ENCODE measurements around the gene TCHP.
"Not testable (repeated sequence)": the region's sequence is repeated elsewhere in the genome, so short reads cannot be mapped to it uniquely, and the experiment has no call there.

The TCHP gene

GRCh38 chr12:109879351-109880042, 20.6 kb upstream of the TCHP start:
- no peak for DNase-seq (ENCODE audit: low read depth)

DNA sequence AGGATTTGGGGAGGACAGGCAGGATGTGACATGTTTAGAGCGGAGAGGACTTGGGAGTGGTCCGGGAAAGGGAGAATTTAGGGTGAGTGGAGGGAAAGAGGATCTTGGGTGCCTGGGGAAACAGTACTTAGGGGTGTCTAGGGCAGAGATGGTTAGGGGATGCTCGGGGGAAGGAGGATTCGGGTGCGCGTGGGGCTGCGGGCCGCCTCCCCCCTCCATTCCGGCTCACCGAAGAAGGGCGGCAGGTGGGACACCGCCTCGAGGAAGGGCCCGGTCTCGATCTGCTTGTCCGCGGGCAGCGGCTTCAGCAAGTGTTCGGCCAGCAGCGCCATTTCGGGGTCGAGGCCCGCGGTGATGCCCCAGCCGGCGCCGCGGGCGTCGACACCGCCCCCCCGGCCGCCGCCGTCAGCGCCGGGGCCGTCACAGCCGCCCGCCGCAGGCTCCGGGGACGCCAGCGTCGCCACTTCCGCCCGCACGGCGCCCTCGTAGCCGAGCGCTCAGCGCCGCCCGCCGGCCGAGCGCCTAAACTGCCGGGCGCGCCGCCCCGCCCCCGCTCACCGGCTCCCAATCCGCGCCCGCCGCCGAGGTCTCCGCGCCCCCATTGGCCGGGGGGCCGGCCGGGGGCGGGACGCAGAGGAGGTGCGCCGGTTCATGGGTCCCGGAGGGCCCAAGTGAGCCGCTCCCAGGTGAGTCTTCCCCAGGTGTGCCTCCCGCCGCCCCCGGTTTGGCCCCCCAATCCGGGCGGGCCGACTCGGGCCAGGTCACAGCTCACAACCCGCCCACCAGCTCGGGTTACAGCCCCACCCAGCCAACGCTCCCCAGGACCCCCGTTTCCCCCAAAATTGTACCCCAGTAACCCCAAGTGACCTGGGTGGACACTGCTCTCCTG, 19.8 kb upstream of the TCHP start, which contains the start of gene GLTP:
TSS of gene GLTP (minus strand) at position 499 of the 889 bp plus-strand sequence. CDS start at position 332, 167 bp downstream.
- peak; percentile 88 for DNase-seq (ENCODE audit: low read depth)

- no peak for DNase-seq (ENCODE audit: low read depth)
These were observed 19.1 kb upstream of the TCHP start for GRCh38 chr12:109880938-109881337.

GRCh38 chr12:109881752-109882151, 18.3 kb upstream of the TCHP start:
- no peak for DNase-seq (ENCODE audit: low read depth)

- no peak for DNase-seq (ENCODE audit: low read depth)
These were observed 16.6 kb upstream of the TCHP start for GRCh38 chr12:109883461-109883860.

DNA sequence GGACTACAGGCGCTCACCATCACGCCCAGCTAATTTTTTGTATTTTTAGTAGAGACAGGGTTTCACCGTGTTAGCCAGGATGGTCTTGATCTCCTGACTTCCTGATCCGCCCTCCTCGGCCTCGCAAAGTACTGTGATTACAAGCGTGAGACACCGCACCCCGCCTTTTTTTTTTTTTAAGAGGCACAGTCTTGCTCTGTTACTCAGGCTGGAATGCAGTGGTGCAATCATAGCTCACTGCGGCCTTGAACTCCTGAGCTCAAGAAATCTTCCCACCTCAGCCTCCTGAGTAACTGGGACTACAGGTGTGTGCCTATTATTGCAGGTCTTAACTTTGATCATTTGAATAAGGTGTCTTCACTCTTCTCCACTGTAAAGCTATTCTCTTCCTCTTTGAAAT, 14.5 kb upstream of the TCHP start:
- DNase-seq (ENCODE audit: low read depth): no peak

GRCh38 chr12:109888179-109889020, 11.7 kb upstream of the TCHP start:
- no peak for DNase-seq (ENCODE audit: low read depth)

DNA sequence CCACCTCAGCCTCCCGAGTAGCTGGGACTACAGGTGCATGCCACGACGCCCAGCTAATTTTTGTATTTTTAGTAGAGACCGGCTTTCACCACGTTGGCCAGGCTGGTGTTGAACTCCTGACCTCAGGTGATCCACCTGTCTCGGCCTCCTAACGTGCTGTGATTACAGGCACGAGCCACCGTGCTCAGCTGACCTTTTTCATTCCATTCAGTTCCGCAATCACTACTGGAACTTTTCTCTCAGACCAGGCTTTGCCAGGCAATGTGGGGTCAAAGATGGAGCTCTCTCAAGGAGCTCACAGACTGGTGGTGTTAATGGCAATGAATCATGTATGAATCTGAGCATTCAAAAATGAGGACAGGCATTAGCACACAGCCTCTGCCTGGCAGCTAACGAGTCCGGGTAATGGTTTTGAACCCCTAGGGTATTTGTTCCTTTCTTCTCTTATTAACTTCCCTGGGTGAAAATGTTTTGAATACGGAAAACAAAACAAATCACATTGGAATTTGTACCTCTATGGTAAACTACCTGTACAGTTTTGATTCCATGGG, 9.4 kb upstream of the TCHP start:
- no peak for DNase-seq (ENCODE audit: low read depth)

- not testable (repeated sequence) for DNase-seq (ENCODE audit: low read depth)
These were observed 8.3 kb upstream of the TCHP start for GRCh38 chr12:109891731-109892130.

DNA sequence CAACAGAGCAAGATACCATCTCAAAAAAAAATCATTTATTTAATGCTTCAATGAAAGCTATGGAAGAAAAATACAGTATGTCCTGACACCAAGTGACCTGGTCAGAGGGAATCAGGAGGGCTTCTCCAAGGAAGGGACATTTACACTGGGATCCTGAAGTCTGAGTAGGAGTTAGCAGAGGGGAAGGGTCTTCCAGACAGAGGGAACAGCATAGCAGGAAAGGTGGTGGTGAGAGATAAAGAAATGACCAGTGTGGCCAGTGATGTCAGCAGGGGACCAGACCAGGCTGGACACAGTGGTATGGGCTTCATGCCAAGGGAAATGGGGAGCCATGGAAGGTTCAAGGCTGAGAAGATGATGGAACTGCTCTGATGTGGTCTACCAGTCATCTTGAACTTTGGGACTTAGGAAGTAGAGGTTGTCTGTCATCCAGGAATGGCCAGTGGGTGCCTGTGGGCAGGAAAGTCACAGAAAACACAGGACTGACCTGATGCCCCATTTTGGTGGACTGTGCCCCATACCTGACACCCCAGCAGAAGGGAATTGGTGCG, 7.8 kb upstream of the TCHP start:
- DNase-seq (ENCODE audit: low read depth): no peak

DNA sequence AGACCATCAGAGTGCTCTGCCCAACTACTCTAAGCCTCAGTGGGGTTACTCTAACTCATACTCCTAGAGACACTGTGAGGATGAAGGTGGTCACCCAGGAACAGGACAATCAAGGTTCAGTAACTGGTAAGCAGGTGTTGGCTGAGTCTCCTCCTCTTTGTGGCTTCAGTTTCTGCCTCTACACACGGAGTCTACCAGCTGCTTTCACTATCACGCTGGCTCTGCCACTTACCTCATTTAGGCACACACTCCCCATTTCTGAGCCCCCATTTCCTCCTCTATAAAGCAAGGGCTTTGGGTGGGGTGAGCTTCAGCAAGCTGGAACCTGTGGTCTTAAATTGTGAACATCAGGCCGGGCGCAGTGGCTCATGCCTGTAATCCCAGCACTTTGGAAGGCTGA, 7.3 kb upstream of the TCHP start:
- DNase-seq (ENCODE audit: low read depth): no peak

DNA sequence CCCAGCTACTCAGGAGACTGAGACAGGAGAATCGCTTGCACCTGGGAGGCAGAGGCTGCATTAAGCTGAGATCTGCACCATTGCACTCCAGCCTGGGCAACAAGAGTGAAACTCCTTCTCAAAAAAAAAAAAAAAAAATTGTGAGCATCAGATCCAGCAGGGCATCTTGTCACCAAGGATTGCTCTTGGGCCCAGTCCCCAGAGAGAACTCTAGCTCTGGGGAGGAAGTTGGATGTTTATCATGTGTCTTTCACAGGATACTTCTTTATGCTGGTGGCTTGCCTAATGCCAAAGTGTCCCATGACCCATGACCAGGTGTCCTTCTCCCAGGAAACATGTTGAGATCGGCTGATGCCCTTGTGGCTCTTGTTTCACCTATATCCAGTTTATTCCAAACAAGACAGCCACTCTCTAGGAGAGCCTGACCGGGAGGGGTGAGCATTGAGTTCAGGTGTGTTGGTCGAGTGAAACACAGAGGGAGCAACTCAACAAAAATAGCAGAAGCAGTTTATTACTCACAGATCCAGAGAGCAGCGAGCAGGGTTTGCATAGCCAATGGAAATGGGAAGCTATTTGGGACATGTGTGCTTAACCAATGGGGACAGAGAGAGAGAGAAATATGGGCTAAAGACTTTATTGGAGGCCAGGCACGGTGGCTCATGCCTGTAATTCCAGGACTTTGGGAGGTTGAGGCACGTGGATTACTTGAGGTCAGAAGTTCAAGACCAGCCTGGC, 6.6 kb upstream of the TCHP start:
- no peak for DNase-seq (ENCODE audit: low read depth)

DNA sequence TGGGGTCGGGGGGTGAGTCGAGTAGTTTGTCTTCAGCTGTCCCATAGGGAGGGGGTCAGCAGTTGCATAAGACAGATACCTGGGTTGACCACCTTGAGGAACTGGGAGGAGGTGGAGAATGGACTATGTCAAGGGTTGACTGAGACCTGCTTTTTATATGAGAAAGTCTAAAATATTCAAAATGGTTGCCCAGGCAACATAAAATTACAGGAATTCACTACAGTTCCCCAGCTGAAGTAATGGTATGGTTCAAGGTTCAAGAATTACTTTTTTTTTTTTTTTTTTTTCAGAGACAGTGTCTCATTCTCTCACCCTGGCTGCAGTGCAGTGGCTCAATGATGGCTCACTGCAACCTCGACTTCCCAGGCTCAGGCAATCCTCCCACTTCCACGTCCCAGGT, 5.1 kb upstream of the TCHP start:
- DNase-seq (ENCODE audit: low read depth): no peak

- DNase-seq (ENCODE audit: low read depth): no peak
These were observed 3.9 kb upstream of the TCHP start for GRCh38 chr12:109896188-109896587.

- no peak for DNase-seq (ENCODE audit: low read depth)
These were observed 3.0 kb upstream of the TCHP start for GRCh38 chr12:109897029-109897428.

DNA sequence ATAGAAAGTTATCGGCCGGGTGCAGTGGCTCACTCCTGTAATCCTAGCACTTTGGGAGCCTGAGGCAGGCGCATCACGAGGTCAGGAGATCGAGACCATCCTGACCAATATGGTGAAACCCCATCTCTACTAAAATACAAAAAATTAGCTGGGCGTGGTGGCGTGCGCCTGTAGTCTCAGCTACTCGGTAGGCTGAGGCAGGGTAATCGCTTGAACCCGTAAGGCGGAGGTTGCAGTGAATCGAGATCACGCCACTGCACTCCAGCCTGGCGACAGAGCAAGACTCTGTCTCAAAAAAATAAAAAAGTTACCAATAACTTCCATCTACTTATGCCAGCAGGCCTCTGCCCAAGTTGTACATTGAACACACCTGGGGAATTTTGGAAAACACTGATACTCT, 729 bp upstream of the TCHP start:
- not testable (repeated sequence) for DNase-seq (ENCODE audit: low read depth)

- no peak for DNase-seq (ENCODE audit: low read depth)
These were observed 892 bp downstream of the TCHP start for GRCh38 chr12:109900752-109901580.

DNA sequence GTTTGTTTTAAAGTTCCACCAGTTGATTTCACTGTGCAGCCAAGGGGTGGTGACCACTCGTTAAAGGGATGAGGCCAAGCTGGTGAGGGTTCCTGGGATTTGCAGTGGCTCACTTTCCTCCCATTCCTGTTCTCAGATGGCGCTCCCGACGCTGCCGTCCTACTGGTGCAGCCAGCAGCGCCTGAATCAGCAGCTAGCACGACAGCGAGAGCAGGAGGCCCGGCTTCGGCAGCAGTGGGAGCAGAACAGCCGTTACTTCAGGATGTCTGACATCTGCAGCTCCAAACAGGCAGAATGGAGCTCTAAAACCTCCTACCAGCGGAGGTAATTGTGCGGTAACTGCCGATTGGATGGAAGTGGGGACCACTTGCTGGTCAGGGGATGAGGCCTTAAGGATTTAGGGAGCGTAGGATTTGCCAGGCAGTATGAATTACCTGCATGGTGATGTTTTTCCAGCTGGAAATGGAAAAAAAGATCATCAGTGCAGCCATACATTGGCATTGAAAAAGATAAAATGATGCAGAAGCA, 2.9 kb downstream of the TCHP start:
- DNase-seq (ENCODE audit: low read depth): no peak

- DNase-seq (ENCODE audit: low read depth): no peak
These were observed 5.2 kb downstream of the TCHP start for GRCh38 chr12:109905301-109905700.
